H1 (cell line): Measurements from ENCODE around the gene OOSP2. TPM values are rescaled to one million over a fixed set of nuclear protein-coding genes. Genes with fewer than 3 reads are reported as not detected.

Experiments
- CTCF ChIA-PET: fragments of 300-600 bp; sonication (Branson Sonifier 250); formaldehyde crosslinking; loops from one replicate; lab custom pipeline; 2021; ENCODE audit not compliant: partially characterized antibody; lab: Charles Lee
- POLR2A ChIA-PET: fragments of 300-600 bp; sonication (Branson Sonifier 250); formaldehyde crosslinking; loops from one replicate; lab custom pipeline; 2021; ENCODE audit warnings: inconsistent platforms; ENCODE audit not compliant: partially characterized antibody; lab: Charles Lee
- DNase-seq, 2 experiments: peaks; one replicate each; pipeline versions ENCODE4 v3.0.0 to v3.0.0-alpha.2; 2010 to 2022; ENCODE audit warnings: low spot score in 2 of 2, low read depth in 1 of 2, mixed read lengths in 1 of 2
- FAIRE-seq: peaks from 2 replicates; lab custom pipeline; 2011; peaks lifted over from hg19 to GRCh38; lab: Jason Lieb, UNC
- H2AFZ ChIP-seq: 2 replicates; pipeline ENCODE4 v1.8.1; 2012; ENCODE audit warnings: low read length, inconsistent platforms
- H2AK5ac ChIP-seq: 2 replicates; pipeline ENCODE4 v1.6.1; 2013; ENCODE audit warnings: low read depth, low read length
- H2BK120ac ChIP-seq: replicated peaks from 2 replicates; pipeline ENCODE3; 2013; ENCODE audit warnings: low read depth, low read length, inconsistent platforms
- H2BK12ac ChIP-seq: 2 replicates; pipeline ENCODE4 v1.6.1; 2013; ENCODE audit warnings: low read depth, low read length
- H2BK15ac ChIP-seq: 2 replicates; pipeline ENCODE4 v1.6.1; 2013; ENCODE audit warnings: low read length
- H2BK20ac ChIP-seq: 2 replicates; pipeline ENCODE4 v1.6.1; 2013; ENCODE audit warnings: low read length
- H2BK5ac ChIP-seq: 2 replicates; pipeline ENCODE4 v1.6.1; 2013; ENCODE audit warnings: low read depth, low read length
- H3K14ac ChIP-seq: 2 replicates; pipeline ENCODE4 v1.6.1; 2013; ENCODE audit warnings: inconsistent platforms; ENCODE audit not compliant: insufficient read length
- H3K18ac ChIP-seq: 2 replicates; pipeline ENCODE4 v1.6.1; 2013; ENCODE audit warnings: low read length; ENCODE audit errors: extremely low read depth
- H3K23ac ChIP-seq: 2 replicates; pipeline ENCODE4 v1.6.1; 2013; ENCODE audit warnings: inconsistent platforms; ENCODE audit not compliant: insufficient read length
- H3K23me2 ChIP-seq: 2 replicates; pipeline ENCODE4 v1.6.1; 2013; ENCODE audit warnings: low read depth, low read length
- H3K27ac ChIP-seq: 2 replicates; pipeline ENCODE4 v1.6.1; 2011; ENCODE audit warnings: low read depth, low read length, inconsistent platforms
- H3K27me3 ChIP-seq, 4 experiments: replicated peaks in 1 of 4; 1 replicate in 1 of 4; 2 replicates in 3 of 4; pipeline versions ENCODE4 v1.6.1 to v1.8.1; 2011 to 2013; ENCODE audit warnings: low read length in 3 of 4, mild to moderate bottlenecking in 3 of 4, inconsistent platforms in 2 of 4, mixed read lengths in 2 of 4, moderate library complexity in 1 of 4; ENCODE audit not compliant: control insufficient read depth in 3 of 4, insufficient read depth in 3 of 4; ENCODE audit errors: extremely low read depth in 1 of 4
- H3K36me3 ChIP-seq, 4 experiments: 2 replicates each; pipeline versions ENCODE4 v1.6.1 to v1.8.1; 2011 to 2013; ENCODE audit warnings: mild to moderate bottlenecking in 4 of 4, low read length in 3 of 4, moderate library complexity in 2 of 4, control low read depth in 1 of 4, inconsistent platforms in 1 of 4; ENCODE audit not compliant: insufficient read depth in 4 of 4, control insufficient read depth in 2 of 4
- H3K4ac ChIP-seq: replicated peaks from 2 replicates; pipeline ENCODE3; 2013; ENCODE audit warnings: low read length, low read depth, mixed read lengths, inconsistent platforms; ENCODE audit not compliant: insufficient read length
- H3K4me1 ChIP-seq, 4 experiments: replicated peaks in 1 of 4; 1 replicate in 1 of 4; 2 replicates in 3 of 4; pipeline versions ENCODE4 v1.6.1 to v1.8.1; 2011 to 2013; ENCODE audit warnings: low read length in 3 of 4, inconsistent platforms in 2 of 4, mixed read lengths in 1 of 4; ENCODE audit not compliant: insufficient read depth in 4 of 4, control insufficient read depth in 3 of 4
- H3K4me2 ChIP-seq, 2 experiments: 2 replicates each; pipeline versions ENCODE4 v1.6.1 to v1.8.1; 2011 to 2013; ENCODE audit warnings: low read depth in 2 of 2, low read length in 2 of 2, control low read depth in 1 of 2, inconsistent platforms in 1 of 2, mild to moderate bottlenecking in 1 of 2; ENCODE audit not compliant: insufficient read depth in 1 of 2
- H3K4me3 ChIP-seq, 4 experiments: fragments of 200-600, 300-600 bp in 1 of 4; sonication (generic), shearing (Covaris generic), sonication (Bioruptor Twin) in 1 of 4; 2 replicates each; pipeline versions ENCODE4 v1.5.1 to v1.8.1; 2011 to 2016; ENCODE audit warnings: low read length in 4 of 4, low read depth in 3 of 4, control low read depth in 2 of 4, inconsistent platforms in 2 of 4, mild to moderate bottlenecking in 2 of 4, mixed read lengths in 1 of 4, moderate library complexity in 1 of 4; ENCODE audit not compliant: insufficient read depth in 2 of 4; ENCODE audit errors: extremely low read depth in 1 of 4
- H3K56ac ChIP-seq: replicated peaks from 2 replicates; pipeline ENCODE3; 2013; ENCODE audit warnings: low read depth, mild to moderate bottlenecking, mixed read lengths, low read length, inconsistent platforms; ENCODE audit not compliant: insufficient read length
- H3K79me1 ChIP-seq: 2 replicates; pipeline ENCODE4 v1.6.1; 2013; ENCODE audit warnings: low read depth, low read length, control low read depth
- H3K79me2 ChIP-seq, 2 experiments: 2 replicates each; pipeline versions ENCODE4 v1.6.1 to v1.8.1; 2012 to 2013; ENCODE audit warnings: low read length in 2 of 2, mild to moderate bottlenecking in 2 of 2, inconsistent platforms in 1 of 2; ENCODE audit not compliant: insufficient read depth in 2 of 2, control insufficient read depth in 1 of 2
- H3K9ac ChIP-seq, 4 experiments: replicated peaks in 1 of 4; 1 replicate in 1 of 4; 2 replicates in 3 of 4; pipeline versions ENCODE4 v1.6.1 to v1.8.1; 2011 to 2013; ENCODE audit warnings: low read depth in 3 of 4, low read length in 3 of 4, control low read depth in 2 of 4, mild to moderate bottlenecking in 2 of 4, moderate library complexity in 2 of 4, inconsistent platforms in 1 of 4; ENCODE audit errors: extremely low read depth in 1 of 4
- H3K9me3 ChIP-seq, 2 experiments: 2 replicates each; pipeline versions ENCODE4 v1.6.1 to v1.8.1; 2012 to 2013; ENCODE audit warnings: mild to moderate bottlenecking in 2 of 2, moderate library complexity in 2 of 2, control low read depth in 1 of 2, inconsistent platforms in 1 of 2, low read depth in 1 of 2, low read length in 1 of 2, mixed read lengths in 1 of 2; ENCODE audit not compliant: insufficient read depth in 2 of 2
- H4K20me1 ChIP-seq, 2 experiments: replicated peaks in 1 of 2; 2 replicates each; pipeline versions ENCODE3 to v1.8.1; 2011 to 2013; ENCODE audit warnings: inconsistent platforms in 2 of 2, low read length in 2 of 2, mild to moderate bottlenecking in 1 of 2; ENCODE audit not compliant: insufficient read depth in 2 of 2, control insufficient read depth in 1 of 2
- H4K5ac ChIP-seq: 2 replicates; pipeline ENCODE4 v1.6.1; 2013; ENCODE audit warnings: low read length, low read depth, mixed read lengths, inconsistent platforms; ENCODE audit not compliant: insufficient read length
- H4K8ac ChIP-seq: 2 replicates; pipeline ENCODE4 v1.8.0; 2013; ENCODE audit warnings: mild to moderate bottlenecking, moderate library complexity, low read length, inconsistent platforms; ENCODE audit not compliant: insufficient read depth; ENCODE audit errors: extremely low read depth
- H4K91ac ChIP-seq: replicated peaks from 2 replicates; pipeline ENCODE3; 2013; ENCODE audit warnings: low read length, mixed read lengths, inconsistent platforms; ENCODE audit not compliant: insufficient read length
- ASH2L ChIP-seq: fragments of 200-600, 300-600 bp; sonication (generic); IDR thresholded peaks from one replicate; pipeline ENCODE4 v1.7.1; 2017; ENCODE audit warnings: low read length
- BACH1 ChIP-seq: IDR thresholded peaks from 2 replicates; pipeline ENCODE4 v1.6.1; 2012; ENCODE audit warnings: low read length, improper control_type of control experiment
- BCL11A ChIP-seq, 2 experiments: IDR thresholded peaks; one replicate each; pipeline ENCODE4 v1.6.1; 2011; ENCODE audit warnings: low read depth in 2 of 2, low read length in 2 of 2, mild to moderate bottlenecking in 2 of 2
- CBX5 ChIP-seq: fragments of 300-800, 300-1000 bp; sonication (generic); IDR thresholded peaks from 2 replicates; pipeline ENCODE4 v1.7.1; 2016; ENCODE audit warnings: antibody characterized with exemption, low read length, low read depth
- CHD1 ChIP-seq: IDR thresholded peaks from 2 replicates; pipeline ENCODE4 v1.6.1; 2012; ENCODE audit warnings: low read depth, low read length, improper control_type of control experiment
- CTBP2 ChIP-seq: IDR thresholded peaks from 2 replicates; pipeline ENCODE4 v1.7.0; 2011; ENCODE audit warnings: borderline replicate concordance, mild to moderate bottlenecking, moderate library complexity, mixed read lengths, low read length; ENCODE audit not compliant: insufficient read depth, insufficient read length
- HDAC2 ChIP-seq, 2 experiments: fragments of 300-600 bp in 1 of 2; sonication (generic) in 1 of 2; IDR thresholded peaks; 2 replicates each; pipeline ENCODE4 v1.6.1; 2011 to 2012; ENCODE audit warnings: low read depth in 2 of 2, low read length in 2 of 2, mild to moderate bottlenecking in 2 of 2, moderate library complexity in 2 of 2, borderline replicate concordance in 1 of 2, inconsistent platforms in 1 of 2
- HDAC6 ChIP-seq: IDR thresholded peaks from one replicate; pipeline ENCODE4 v1.7.1; 2012; ENCODE audit warnings: low read depth, mild to moderate bottlenecking, inconsistent platforms, low read length, moderate library complexity
- JUN ChIP-seq: IDR thresholded peaks from 2 replicates; pipeline ENCODE4 v1.6.1; 2011; ENCODE audit warnings: low read depth, mild to moderate bottlenecking, improper control_type of control experiment, low read length
- NRF1 ChIP-seq: IDR thresholded peaks from 2 replicates; pipeline ENCODE4 v1.6.1; 2011; ENCODE audit warnings: mild to moderate bottlenecking, low read depth, low read length, improper control_type of control experiment
- RFX5 ChIP-seq: IDR thresholded peaks from 2 replicates; pipeline ENCODE4 v1.6.1; 2011; ENCODE audit warnings: low read depth, low read length, improper control_type of control experiment, borderline replicate concordance
- RNF2 ChIP-seq: fragments of 200-900, 300-1000 bp; sonication (generic); IDR thresholded peaks from 2 replicates; pipeline ENCODE4 v1.7.1; 2016; ENCODE audit warnings: borderline replicate concordance, low read depth, mild to moderate bottlenecking, antibody characterized with exemption, low read length; ENCODE audit not compliant: poor library complexity, severe bottlenecking; ENCODE audit errors: missing control alignments
- SAP30 ChIP-seq: fragments of 300-600 bp; sonication (generic); IDR thresholded peaks from 2 replicates; pipeline ENCODE4 v1.7.1; 2012; ENCODE audit warnings: low read length, moderate library complexity, mild to moderate bottlenecking, inconsistent platforms; ENCODE audit not compliant: insufficient read depth, insufficient replicate concordance
- SP2 ChIP-seq: IDR thresholded peaks from 2 replicates; pipeline ENCODE4 v1.6.1; 2012; ENCODE audit warnings: mild to moderate bottlenecking, low read length, inconsistent platforms
- TAF1 ChIP-seq: IDR thresholded peaks from 2 replicates; pipeline ENCODE4 v1.6.1; 2011; ENCODE audit warnings: mild to moderate bottlenecking, low read depth, low read length
- WGBS, 2 experiments: shearing (Covaris generic) in 1 of 2; methylation state at CpG; one replicate each; pipeline versions ENCODE4 v1.1.6 to v1.1.7; 2013 to 2015; ENCODE audit warnings: low lambda C conversion rate in 2 of 2, mixed read lengths in 2 of 2, inconsistent platforms in 1 of 2, low coverage in 1 of 2, missing lambda C conversion rate in 1 of 2; ENCODE audit not compliant: insufficient replicate concordance in 2 of 2, insufficient coverage in 1 of 2, insufficient read length in 1 of 2; ENCODE audit errors: extremely low coverage in 1 of 2, missing lambda C conversion rate in 1 of 2; 5-methylcytosine and 5-hydroxymethylcytosine counted together
- polyA plus RNA-seq, 7 experiments: library from polyadenylated mRNA; depleted of rRNA in 3 of 7; stranded (reverse) in 5 of 7; unstranded in 2 of 7; fragments of >200 nt in 5 of 7; fragments of 200-250 nt in 2 of 7; gene quantifications; 1 replicate in 5 of 7; 2 replicates in 1 of 7; 4 replicates in 1 of 7; pipeline versions ENCODE4 v1.2.1 to v1.2.3, GENCODE V29; 2011 to 2013; ENCODE audit warnings: missing spikeins in 2 of 7, mixed read lengths in 2 of 7
- total RNA-seq: library from RNA; stranded (reverse); fragmentation: NEBNext Ultra II Directional; extraction: Animal tissue kit (Norgen Biotek cat#: 25700); gene quantifications from 2 replicates; pipeline ENCODE4 v1.2.1, GENCODE V29; 2021

The OOSP2 gene
- total and polyA plus RNA-seq, 2 of the 8 experiments (the other 6 are each of a cell fraction or from before 2014, with no cell fraction given), result not detected

GRCh38 chr11:60005360-60005759 is 34.8 kb upstream of the OOSP2 start:
- no peaks in the 10 kb centered on the region for H3K27me3 ChIP-seq
- POLR2A ChIA-PET, result no interaction called here
- H4K5ac ChIP-seq, result no peak overlapping the region
- H3K79me1 ChIP-seq, result no peaks in the 10 kb centered on the region
- WGBS, 2 experiments, result 93% methylated on average over 1 of the region's 1 CpG; no CpG with 5 or more reads in 1 of the 2 experiments
- no peak overlapping the region for H2BK15ac ChIP-seq
- no peak overlapping the region for H2BK5ac ChIP-seq
- DNase-seq (no peak), FAIRE-seq (no peak)
- no peak overlapping the region for H3K4me2 ChIP-seq
- no peak overlapping the region for H2AFZ ChIP-seq
- no peak overlapping the region for H3K18ac ChIP-seq
- CTCF ChIA-PET, result no interaction called here
- no peak overlapping the region for H3K56ac ChIP-seq
- H3K27ac ChIP-seq, result no peak overlapping the region
- H4K20me1 ChIP-seq, result no peaks in the 10 kb centered on the region
- H3K79me2 ChIP-seq, result no peaks in the 10 kb centered on the region
- H2BK12ac ChIP-seq, result no peak overlapping the region
- no peaks in the 10 kb centered on the region for H3K36me3 ChIP-seq
- no peaks in the 10 kb centered on the region for H3K9me3 ChIP-seq
- no peak overlapping the region for H4K8ac ChIP-seq
- H3K4ac ChIP-seq, result no peak overlapping the region
- no peak overlapping the region for H4K91ac ChIP-seq
- no peak overlapping the region for H3K4me3 ChIP-seq
- no peak overlapping the region for H3K14ac ChIP-seq
- no peaks in the 10 kb centered on the region for H3K23me2 ChIP-seq
- no peak overlapping the region for H3K23ac ChIP-seq
- no peak overlapping the region for H2BK20ac ChIP-seq
- no peaks in the 10 kb centered on the region for H3K4me1 ChIP-seq
- H2AK5ac ChIP-seq, result no peak overlapping the region
- H3K9ac ChIP-seq, result no peak overlapping the region
- H2BK120ac ChIP-seq, result no peak overlapping the region
- TF ChIP-seq HDAC2 (IDR thresholded peaks at IDR 0.05; ENCODE audit: borderline replicate concordance in 1 of 2, low read depth in 2 of 2, low read length in 2 of 2) (no peak), ASH2L (no peak), BCL11A (IDR thresholded peaks at IDR 0.05; ENCODE audit: low read depth in 2 of 2, low read length in 2 of 2) (no peak), HDAC6 (no peak), RNF2 (no peak), TAF1 (no peak), CHD1 (no peak), CTBP2 (no peak), CBX5 (no peak), NRF1 (no peak), SAP30 (no peak), SP2 (no peak), RFX5 (no peak), JUN (no peak), BACH1 (no peak)
